ENCODE measurements around the gene GABRG3. TPM values are rescaled to one million over a fixed set of nuclear protein-coding genes. Genes with fewer than 3 reads are reported as not detected.

Gene GABRG3
- total and polyA plus RNA-seq, 4 donors = 0.02 to 0.19 TPM; not detected in 2

GRCh38 chr15:26929588-26929987 lies 41.4 kb upstream of the GABRG3 start:
- no peak for TF ChIP-seq NR2F2 (IDR thresholded peaks at IDR 0.05)
- TF ChIP-seq SP1 (IDR thresholded peaks at IDR 0.05) = no peak
- TF ChIP-seq TAF1 (conservative IDR thresholded peaks at IDR 0.05) = no peak
- TF ChIP-seq HNF4G (IDR thresholded peaks at IDR 0.05) = no peak
- no peak for TF ChIP-seq YY1 (IDR thresholded peaks at IDR 0.05)
- TF ChIP-seq RXRA (IDR thresholded peaks at IDR 0.05) = no peak
- TF ChIP-seq FOXA2 (IDR thresholded peaks at IDR 0.05) = no peak
- TF ChIP-seq RAD21 (IDR thresholded peaks at IDR 0.05) = no peak
- no peak for TF ChIP-seq GABPA (IDR thresholded peaks at IDR 0.05 in 1 of 2, conservative IDR thresholded peaks at IDR 0.05 in 1 of 2)
- no peaks in the 10 kb centered on the region for H3K9me3 ChIP-seq (ENCODE audit: control insufficient read depth in 4 of 4, low read length in 3 of 4)
- H3K4me3 ChIP-seq (ENCODE audit: low read depth in 1 of 3, low read length in 3 of 3) = no peak overlapping the region
- H3K27me3 ChIP-seq (ENCODE audit: control insufficient read depth in 4 of 4, insufficient read depth in 4 of 4, low read length in 3 of 4) = peaks cover 0 to 7% (median 0%) of the 10 kb centered on the region in 4 donors
- whole genome bisulfite sequencing = 68% methylated on average over 4 of the region's 4 CpGs
- H3K9ac ChIP-seq (ENCODE audit: low read depth in 1 of 2, low read length in 2 of 2) = no peak overlapping the region
- DNase-seq (ENCODE audit: low spot score) = no peak
- H3K27ac ChIP-seq (ENCODE audit: low read depth in 1 of 2, low read length in 2 of 2) = no peak overlapping the region
- H3K4me1 ChIP-seq (ENCODE audit: control insufficient read depth in 4 of 4, insufficient read depth in 4 of 4, low read length in 3 of 4) = no peaks in the 10 kb centered on the region
- H3K36me3 ChIP-seq (ENCODE audit: control insufficient read depth in 4 of 4, insufficient read depth in 3 of 4, low read depth in 1 of 4, low read length in 3 of 4) = no peaks in the 10 kb centered on the region

GRCh38 chr15:26934848-26935247 lies 36.1 kb upstream of the GABRG3 start:
- no peak for TF ChIP-seq JUND (IDR thresholded peaks at IDR 0.05)
- TF ChIP-seq FOXA2 (IDR thresholded peaks at IDR 0.05) = no peak
- TF ChIP-seq SP1 (IDR thresholded peaks at IDR 0.05) = no peak
- no peak for TF ChIP-seq RXRA (IDR thresholded peaks at IDR 0.05)
- no peak for TF ChIP-seq TAF1 (conservative IDR thresholded peaks at IDR 0.05)
- no peak for TF ChIP-seq NR2F2 (IDR thresholded peaks at IDR 0.05)
- TF ChIP-seq YY1 (IDR thresholded peaks at IDR 0.05) = no peak
- TF ChIP-seq GABPA (IDR thresholded peaks at IDR 0.05 in 1 of 2, conservative IDR thresholded peaks at IDR 0.05 in 1 of 2) = no peak
- TF ChIP-seq REST (IDR thresholded peaks at IDR 0.05) = no peak
- no peak for TF ChIP-seq ZBTB33 (IDR thresholded peaks at IDR 0.05)
- no peak for TF ChIP-seq ATF3 (IDR thresholded peaks at IDR 0.05)
- no peak for TF ChIP-seq FOXA1 (IDR thresholded peaks at IDR 0.05)
- Histone ChIP-seq H3K9ac (ENCODE audit: low read depth in 1 of 2, low read length in 2 of 2) (no peak overlapping the region), H3K4me3 (ENCODE audit: low read depth in 1 of 3, low read length in 3 of 3) (no peak overlapping the region), H3K4me1 (ENCODE audit: control insufficient read depth in 4 of 4, insufficient read depth in 4 of 4, low read length in 3 of 4) (no peaks in the 10 kb centered on the region), H3K27me3 (ENCODE audit: control insufficient read depth in 4 of 4, insufficient read depth in 4 of 4, low read length in 3 of 4) (no peaks in the 10 kb centered on the region), H3K36me3 (ENCODE audit: control insufficient read depth in 4 of 4, insufficient read depth in 3 of 4, low read depth in 1 of 4, low read length in 3 of 4) (no peaks in the 10 kb centered on the region), H3K9me3 (ENCODE audit: control insufficient read depth in 4 of 4, low read length in 3 of 4) (no peaks in the 10 kb centered on the region), H3K27ac (ENCODE audit: low read depth in 1 of 2, low read length in 2 of 2) (no peak overlapping the region)
- DNase-seq (ENCODE audit: low spot score) = no peak
- 86% methylated on average over 6 of the region's 6 CpGs for WGBS

All from liver (tissue), 9 donors.